GM19023 (cell line): Measurements from ENCODE around the gene CCR5AS.
"Not testable (repeated sequence)": the region's sequence is repeated elsewhere in the genome, so short reads cannot be mapped to it uniquely, and the experiment has no call there.

Experiments used
- ATAC-seq: cut with Tn5 transposase; IDR thresholded peaks from one replicate; pipeline ENCODE4 v1.9.1; 2021; ENCODE audit warnings: mild to moderate bottlenecking, moderate library complexity; ENCODE audit not compliant: unreplicated experiment

CCR5AS gene

DNA sequence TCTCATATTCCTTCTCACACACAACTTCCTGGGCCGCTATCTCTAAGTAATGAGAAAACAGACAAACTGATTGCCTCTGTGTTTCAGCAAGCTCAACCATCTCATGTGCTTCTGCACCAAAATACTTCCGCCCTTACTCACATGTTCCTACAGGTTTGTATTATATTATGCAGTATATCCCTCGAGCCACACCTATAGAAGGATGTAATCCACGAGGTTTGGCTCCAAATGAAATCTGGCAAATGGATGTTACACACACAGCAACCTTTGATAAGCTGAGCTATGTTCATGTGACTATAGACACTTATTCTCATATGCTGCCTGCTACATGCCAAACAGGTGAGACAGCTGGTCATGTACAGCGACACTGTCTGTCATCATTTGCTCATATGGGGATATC is 22.8 kb upstream of the CCR5AS start:
- no peak for ATAC-seq

DNA sequence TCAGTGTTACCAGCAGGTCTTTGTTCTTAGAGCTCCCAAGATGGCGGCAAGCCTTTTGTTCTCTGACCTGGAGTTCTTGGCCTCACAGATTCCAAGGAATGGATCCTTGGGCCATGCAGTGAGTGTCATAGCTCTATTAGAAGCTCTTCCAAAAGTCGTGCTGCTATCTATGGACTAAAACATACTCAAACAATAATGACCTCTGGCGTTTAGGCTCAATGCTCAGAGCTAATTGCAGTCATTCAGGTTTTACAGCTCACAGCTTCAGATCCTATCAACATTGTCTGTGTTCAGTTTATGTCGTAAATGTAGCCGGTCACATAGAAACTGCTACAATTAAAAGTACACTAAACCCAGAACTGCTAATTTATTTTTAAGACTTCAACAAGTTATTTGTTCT is 22.4 kb upstream of the CCR5AS start:
- ATAC-seq, result no peak

DNA sequence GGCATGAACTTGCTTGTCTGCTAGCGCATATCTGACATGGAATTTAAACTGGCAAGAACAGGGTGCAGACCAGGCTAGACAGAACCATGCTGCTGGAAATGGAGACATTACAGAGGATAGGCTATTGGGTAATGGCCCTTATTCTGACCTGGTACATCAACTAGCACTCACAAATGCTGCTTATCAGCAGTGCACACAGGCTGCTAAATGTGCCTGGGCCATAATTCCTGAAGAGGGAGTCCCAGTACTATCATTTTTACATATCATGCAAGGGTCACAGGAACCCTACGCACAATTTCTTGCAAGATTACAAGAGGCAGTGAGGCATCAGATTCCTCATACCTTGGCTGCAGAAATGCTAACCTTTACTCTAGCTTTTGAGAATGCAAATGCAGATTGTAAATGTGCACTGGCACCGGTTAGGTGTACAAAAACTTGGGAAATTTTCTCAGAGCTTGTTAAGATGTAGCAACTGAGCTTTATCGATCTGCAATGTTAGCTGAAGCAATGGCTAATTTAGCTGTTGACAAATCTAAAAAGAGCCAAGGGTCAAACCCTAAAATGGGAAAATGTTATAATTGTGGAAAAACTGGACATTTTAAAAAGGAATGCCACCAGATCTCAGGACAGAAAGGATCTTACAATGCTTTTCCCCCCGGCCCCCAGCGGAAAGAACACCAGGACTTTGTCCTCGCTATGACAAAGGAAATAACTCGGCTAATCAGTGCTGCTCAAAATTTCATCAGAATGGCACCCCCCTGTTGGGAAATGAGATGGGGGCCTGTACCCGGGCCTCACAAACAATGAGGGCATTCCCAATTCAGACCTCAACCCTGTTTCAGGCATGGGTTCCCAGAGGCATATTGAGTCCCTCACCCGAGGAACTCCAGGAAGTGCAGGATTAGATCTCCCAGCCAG is 21.3 kb upstream of the CCR5AS start:
- ATAC-seq, result no peak

DNA sequence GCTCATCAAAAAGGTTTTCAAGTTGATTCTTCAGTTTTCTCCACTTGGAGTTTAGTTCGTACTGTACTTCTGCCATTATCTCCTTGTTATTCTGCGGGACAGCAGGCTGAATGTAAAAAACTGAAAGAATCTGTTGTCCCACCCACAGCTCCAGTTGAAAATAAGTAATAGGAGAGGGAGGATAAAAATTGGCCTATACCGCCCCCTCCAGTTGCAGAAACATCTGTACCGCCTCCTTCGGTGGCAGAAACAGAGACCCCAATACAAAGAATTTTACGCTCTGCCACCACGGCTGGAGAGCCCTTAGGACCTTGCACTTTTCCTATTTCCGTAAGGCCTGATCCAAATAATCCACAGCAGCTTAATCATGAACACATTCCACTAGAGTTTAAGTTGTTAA is 20.5 kb upstream of the CCR5AS start:
- ATAC-seq, result not testable (repeated sequence)

DNA sequence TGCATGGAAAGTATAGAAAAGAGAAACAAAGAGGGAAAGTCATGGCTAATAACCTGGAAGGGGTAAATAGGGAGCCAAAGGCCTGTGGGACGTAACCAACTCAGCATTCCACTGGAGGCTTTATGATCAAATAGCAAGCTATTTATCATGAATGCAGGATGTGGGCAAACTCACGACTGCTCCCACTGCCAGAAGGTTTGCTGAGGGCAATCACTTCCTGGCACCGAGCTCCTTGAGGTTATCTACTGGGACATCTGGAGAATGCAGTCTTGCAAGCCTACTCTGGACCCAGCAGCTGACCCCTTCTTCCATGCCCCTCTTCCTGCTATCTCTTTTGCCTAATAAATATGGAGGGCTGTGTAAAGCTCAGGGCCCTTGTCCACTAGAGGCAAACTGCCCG is 19.6 kb upstream of the CCR5AS start:
- not testable (repeated sequence) for ATAC-seq

DNA sequence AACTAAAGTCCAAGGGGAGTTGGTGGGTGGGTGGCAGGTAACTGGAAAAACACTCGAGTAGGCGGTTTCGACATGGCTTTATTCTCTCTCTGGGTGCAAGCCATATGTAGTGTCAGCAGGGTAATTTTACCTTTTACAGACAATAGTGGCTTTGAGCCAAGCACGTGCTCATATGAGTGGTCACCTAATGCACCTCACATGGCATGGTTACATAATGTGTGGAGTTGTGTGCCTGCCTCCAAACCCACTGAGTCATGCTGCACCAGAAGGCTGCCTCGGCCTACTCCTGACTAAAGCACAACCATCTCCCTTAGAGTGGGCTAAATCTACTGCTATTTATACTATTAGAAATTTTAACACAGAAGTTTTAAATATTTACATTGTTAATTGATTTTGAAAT is 16.7 kb upstream of the CCR5AS start:
- no peak for ATAC-seq

DNA sequence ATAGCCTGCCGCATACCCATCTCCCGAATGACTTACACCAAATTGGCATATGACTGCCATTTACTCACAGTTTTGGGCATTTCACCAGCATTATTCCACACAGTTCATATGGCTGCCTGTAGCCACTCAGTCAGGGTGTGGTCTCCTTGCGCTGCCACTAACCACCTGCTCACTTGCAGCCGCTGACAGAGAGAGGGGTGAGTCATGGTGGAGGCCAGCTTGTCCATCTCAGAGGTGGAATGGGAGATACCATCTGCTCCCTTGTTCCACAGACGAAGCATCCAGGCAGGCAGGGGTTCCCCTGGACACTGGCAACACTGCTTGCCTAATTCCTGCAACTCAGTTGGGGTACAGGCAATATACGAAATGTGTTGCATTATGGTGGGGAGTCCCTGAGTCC is 15.8 kb upstream of the CCR5AS start:
- no peak for ATAC-seq

DNA sequence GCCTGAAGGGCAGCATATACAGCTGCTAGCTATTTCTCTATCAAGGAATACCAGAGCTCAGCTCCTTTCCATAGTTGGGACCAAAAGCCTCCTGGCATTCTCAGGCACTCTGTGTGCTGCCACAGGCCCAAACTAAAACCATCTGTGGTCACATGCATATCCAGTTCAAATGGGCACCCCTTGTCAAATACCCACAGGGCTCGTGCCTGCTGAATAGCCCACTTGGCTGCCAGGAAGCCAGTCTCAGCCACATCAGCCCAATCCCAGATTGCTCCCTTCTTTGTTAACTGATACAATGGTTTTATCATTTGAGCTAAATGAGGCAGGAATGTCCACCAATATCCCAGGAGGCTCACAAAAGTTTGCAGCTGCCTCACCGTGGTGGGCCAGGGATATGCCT is 14.1 kb upstream of the CCR5AS start:
- no peak for ATAC-seq

DNA sequence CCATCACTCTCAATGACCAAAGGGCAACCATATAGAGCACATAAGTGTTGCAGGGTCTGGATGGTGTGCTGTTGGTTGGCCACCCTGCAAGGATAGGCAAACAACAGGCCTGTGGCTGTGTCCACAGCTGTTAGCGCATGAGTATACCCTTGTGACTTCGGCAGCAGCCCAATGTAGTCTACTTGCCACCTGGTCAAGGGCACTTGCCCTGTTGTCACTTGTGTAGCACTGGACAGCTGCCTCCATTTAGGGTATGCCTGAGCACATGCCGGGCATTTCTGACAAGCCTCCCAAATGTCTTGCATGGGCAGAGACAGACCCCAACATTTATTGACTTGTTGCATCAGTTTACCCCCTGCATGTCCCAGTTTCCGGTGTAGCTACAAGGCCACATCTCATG is 12.9 kb upstream of the CCR5AS start:
- no peak for ATAC-seq

DNA sequence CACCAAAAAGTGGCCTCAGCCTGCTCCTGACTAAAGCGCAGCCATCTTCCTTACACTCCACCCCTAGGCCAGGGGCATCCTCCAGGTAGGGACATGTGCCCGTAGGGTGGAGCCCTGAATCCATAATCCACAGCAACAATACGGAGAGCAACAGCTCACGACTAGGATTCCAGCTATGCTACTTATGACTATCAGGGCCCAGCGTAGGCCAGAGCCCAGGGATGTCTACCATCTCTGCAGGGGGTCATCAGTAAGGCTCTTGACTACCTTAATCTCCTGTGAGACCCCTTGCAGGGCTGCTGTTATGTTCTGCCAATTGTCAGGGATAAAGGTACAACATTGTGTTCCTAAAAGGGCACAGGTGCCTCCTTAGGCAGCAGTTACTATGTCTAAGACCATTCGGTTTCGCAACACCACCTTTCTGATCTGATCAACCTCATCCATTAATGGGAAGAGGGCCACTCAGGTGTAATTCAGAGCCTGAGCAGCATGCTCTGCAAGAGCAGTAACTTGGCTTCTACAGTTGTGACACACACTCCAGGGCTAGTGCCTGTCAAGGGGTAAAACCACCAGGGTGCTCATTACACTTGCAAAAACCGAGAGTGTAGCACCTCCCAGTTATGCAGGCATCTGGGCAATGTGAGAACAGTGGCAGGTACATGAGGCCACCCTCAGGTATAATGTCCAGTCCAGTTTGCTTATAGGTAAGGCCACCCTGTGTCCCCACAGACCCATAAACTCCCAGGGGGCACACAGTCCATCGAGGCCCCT is 11.2 kb upstream of the CCR5AS start:
- ATAC-seq, result no peak

DNA sequence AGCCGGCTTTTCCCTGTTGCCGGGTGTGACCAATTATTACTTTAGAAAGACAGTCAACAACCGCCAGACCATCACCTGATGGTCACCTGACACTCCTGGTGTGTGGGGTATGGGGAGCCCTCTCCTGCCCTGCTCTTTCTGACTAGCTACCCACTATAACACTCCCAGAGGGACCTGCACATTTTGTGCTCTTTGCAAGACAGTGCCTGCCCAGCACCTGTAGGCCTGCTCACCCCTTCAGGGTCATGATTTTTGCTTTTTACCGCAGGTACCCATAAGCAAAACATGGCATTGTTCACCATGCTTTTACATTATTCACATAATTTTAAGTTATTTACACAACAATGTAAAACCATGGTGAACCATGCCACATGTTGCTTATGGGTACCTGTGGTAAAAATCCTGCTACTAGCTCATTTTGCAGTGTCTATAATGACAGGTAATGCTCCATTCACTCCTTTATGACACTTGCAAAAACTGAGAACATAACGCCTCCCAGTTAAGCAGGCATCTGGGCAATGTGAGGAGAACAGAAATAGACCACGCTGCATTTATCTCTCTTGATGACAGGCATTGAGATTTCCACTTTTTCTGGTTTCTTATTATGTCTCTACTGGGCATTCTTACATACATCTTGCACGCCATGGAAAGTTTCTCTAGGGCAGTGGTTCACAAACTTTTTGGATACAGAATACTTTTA is 10.1 kb upstream of the CCR5AS start:
- no peak for ATAC-seq

DNA sequence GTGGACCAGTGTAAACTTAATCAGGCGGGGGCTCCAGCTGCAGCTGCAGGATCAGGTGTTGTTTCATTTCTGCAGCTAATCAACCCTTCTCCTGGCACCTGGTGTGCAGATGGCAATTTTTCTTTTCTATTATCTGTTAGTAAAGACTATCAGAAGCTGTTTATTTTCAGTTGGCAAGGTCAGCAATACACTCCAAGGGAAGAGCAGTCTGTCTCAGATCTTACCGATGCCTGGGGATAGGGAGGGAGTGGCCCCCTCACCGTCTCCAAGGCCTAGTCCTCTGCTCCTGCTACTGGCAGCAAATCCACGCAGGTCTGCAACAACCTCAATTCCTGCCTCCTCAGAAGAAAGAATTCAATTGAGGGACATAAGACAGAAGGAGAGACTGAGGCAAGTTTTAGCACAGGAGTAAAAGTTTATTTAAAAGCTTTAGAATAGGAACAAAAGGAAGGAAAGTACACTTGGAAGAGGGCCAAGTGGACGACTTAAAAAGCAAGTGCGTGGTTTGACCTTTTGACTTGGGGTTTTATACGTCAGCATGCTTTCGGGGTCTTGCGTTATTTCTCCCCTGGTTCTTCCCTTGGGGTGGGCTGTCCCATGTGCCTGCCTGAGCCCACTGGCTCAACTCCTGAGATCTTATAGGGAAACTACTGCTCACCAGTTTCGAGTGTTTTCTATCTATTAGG is 9.4 kb upstream of the CCR5AS start:
- no peak for ATAC-seq

DNA sequence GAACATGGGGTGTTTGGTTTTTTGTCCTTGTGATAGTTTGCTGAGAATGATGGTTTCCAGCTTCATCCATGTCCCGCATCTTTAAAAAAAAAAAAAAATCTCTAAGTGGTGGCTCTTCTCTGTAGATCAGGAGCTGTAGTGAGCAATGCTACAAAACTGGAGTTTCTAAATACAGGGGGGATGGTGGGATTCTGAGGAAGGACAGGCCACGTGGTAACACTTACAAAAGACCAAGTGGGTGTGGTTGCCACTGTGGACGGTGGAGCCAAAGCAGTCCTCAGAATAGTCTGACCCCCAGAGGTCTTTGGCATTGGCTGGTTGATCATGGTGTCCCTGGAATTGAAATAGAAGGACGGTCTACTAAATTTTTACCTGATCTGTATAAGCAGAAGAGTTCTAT is 7.9 kb upstream of the CCR5AS start:
- no peak for ATAC-seq

DNA sequence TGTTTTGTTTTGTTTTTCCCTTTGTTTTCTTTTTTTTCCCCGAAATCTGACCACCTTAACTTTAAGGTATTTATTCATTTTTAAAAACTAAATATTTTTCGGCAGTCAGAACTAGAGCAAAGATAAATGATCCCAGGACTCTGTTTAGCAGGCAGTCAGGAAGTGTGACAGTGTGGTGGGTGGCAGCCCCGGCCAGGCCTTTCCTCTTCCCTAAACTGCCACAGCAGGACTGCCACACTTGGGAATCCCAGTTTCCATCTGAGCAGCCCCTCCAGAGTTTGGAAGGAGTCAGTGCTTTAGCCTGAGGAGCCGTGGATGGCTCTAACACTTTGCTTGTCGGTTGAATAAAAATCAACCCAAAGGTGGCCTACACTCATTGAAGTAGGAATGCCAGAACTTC is 7.1 kb upstream of the CCR5AS start:
- ATAC-seq, result no peak

DNA sequence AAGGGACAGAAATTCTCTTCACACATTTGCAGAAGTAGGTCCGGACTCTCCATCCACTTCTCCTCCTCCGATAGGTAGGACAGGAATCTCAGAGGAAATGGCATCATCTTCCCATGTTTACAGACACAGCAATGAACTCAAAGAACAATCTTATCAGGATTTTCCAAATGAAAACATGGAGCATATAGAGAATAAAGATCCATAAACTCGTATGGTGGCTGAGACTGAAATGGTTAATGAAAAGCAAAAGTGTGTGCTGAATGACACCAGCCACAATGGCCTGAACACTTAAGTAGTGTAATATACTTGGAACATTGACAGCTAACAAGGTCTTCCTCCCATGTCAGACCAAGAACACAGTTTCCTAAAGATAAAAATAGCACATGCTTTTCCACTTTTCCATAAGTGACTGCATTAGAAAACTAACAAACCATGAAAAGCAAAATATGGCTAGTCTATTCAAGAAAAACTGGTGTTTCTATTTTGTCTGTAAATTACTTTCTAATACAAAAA is 6.0 kb upstream of the CCR5AS start:
- ATAC-seq, result no peak

DNA sequence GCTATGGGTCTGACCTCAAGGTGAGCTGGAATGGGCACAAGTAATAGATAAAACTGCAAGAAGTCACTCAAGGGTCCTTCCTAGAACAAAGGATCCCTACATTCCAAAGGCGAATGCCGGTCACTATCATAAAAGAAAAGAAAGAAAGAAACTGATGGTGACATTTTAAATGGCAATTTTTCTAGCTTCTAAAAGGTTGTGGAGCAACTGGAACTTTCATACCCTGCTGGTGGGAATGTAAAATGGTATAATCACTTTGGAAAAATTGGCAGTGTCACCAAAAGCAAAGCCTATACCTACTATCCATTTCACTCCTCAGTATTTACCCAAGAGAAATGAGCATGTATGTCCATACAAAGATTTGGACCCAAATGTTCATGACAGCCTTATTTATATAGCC is 4.4 kb upstream of the CCR5AS start:
- ATAC-seq, result no peak

DNA sequence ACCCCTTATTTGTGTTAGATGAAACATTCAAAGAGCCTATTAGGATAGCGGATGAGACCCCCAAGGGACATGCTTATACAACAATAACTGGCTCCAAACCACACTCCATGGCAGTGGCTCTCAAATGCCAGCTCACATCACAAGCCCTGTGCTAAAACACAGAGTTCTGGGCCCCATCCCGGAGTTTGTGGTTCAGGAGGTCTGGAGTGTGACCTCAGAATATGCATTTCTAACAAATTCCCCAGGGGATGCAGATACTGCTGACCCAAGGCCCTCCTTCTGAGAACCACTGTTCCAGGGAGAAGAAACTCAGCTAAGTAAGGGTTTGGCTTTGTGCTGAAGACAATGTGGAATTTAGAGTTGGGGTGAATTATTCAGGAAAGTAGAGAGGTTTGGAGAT is 3.8 kb upstream of the CCR5AS start:
- no peak for ATAC-seq

DNA sequence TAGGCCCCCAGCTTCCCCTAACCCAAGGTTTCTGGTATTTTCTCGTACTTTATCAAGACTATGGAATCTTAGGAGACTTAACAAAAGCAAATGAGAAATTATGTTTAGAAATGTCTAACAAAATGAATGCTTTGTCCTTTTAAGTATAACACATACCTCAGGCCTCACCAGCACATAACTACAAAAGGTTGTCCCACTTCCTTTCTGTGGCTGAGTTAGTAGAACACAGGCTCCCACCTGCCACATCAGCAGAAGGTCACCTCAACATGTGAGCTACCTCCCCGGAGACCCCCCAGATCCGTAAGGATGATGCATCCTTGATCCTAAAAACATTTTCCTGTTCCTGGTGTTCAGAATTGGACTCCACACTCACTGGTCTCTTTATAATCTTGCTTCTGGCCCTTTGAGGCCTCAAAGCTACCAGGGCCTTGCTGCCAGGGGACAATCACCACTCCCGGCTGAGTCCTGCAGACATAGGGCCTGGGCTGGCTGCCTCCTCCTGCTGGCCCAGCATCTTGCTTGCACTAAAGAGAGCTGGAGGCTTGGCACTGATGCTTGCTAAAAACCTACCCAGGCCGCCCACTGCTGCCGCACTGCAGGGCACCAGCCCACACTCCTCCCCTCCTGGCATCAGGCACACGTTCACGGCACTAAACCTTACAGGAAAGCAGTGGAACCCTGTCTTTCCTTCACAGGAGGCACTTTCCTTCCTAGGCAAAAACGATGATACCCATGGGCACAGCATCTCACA is 3.0 kb upstream of the CCR5AS start:
- no peak for ATAC-seq

DNA sequence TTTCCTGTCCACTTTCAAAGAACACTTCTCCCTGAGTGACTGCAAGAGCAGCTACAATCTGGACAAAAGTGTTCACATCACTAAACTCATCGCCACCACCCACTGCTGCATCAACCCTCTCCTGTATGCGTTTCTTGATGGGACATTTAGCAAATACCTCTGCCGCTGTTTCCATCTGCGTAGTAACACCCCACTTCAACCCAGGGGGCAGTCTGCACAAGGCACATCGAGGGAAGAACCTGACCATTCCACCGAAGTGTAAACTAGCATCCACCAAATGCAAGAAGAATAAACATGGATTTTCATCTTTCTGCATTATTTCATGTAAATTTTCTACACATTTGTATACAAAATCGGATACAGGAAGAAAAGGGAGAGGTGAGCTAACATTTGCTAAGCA is 2.0 kb upstream of the CCR5AS start:
- no peak for ATAC-seq

DNA sequence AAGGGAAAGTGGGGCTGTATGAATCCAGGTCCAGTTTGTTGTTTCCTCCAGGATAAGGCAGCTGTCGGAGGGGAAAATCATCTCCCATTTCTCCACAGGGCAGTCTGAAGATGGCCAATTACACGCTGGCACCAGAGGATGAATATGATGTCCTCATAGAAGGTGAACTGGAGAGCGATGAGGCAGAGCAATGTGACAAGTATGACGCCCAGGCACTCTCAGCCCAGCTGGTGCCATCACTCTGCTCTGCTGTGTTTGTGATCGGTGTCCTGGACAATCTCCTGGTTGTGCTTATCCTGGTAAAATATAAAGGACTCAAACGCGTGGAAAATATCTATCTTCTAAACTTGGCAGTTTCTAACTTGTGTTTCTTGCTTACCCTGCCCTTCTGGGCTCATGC is 1.1 kb upstream of the CCR5AS start:
- no peak for ATAC-seq
